Left colon (tissue), 2 donors: Measurements from ENCODE around the gene COQ5. TPM values are rescaled to one million over a fixed set of nuclear protein-coding genes. Genes with fewer than 3 reads are reported as not detected.
"Not testable (repeated sequence)": the region's sequence is repeated elsewhere in the genome, so short reads cannot be mapped to it uniquely, and the experiment has no call there.

ENCODE experiments used
- ATAC-seq: fragments of 200-7000 bp; cut with Tn5 transposase; one replicate; pipeline ENCODE4 v1.9.1; 2020; ENCODE audit warnings: mild to moderate bottlenecking, moderate library complexity
- DNase-seq, 2 donors: peaks; one replicate each; pipeline ENCODE4 v3.0.0-alpha.2; 2020
- intact Hi-C, 2 donors: fragments of 100-400 bp; cut with DNase I in 1 of 2; cut with micrococcal nuclease in 1 of 2; formaldehyde crosslinking; loops; one replicate each; pipeline versions ENCODE4 v1.11.2 to v1.14.0; 2022; cut with DNase I, micrococcal nuclease
- total RNA-seq, 2 donors: library from RNA; stranded (reverse); fragmentation: NEBNext Ultra II Directional; extraction: Animal tissue kit (Norgen Biotek cat#: 25700); gene quantifications; one replicate each; pipeline ENCODE4 v1.2.1, GENCODE V29; 2021
- donor health status: DM: no; HTN: no; CAD: no.
- donor health status: DM: yes; HTN: yes; CAD: no.

Gene COQ5
- total RNA-seq, 2 donors from 2014 or later = 31.2 to 35.1 TPM

GRCh38 chr12:120489018-120489417, 39.9 kb downstream of the COQ5 start:
- ATAC-seq (peak; percentile 94), DNase-seq (peak in 1 of 2 donors; percentile 18)
- intact Hi-C loops = no loop called here

- no peak for ATAC-seq
- intact Hi-C loops = no loop called here
Observed at GRCh38 chr12:120488057-120488640, 40.8 kb downstream of the COQ5 start.

GRCh38 chr12:120487552-120487951, 41.4 kb downstream of the COQ5 start:
- ATAC-seq, intact Hi-C loops, DNase-seq: not testable (repeated sequence)

More at GRCh38 chr12:120488057-120488640, 40.8 kb downstream of the COQ5 start:
- DNase-seq = no peak

GRCh38 chr12:120485961-120486881, 42.7 kb downstream of the COQ5 start:
- ATAC-seq (no peak), DNase-seq (no peak)
- intact Hi-C loops = no loop called here

GRCh38 chr12:120483621-120484020, 45.3 kb downstream of the COQ5 start:
- no peak for DNase-seq
- no peak for ATAC-seq
- intact Hi-C loops = no loop called here

GRCh38 chr12:120481022-120481767, 47.8 kb downstream of the COQ5 start:
- intact Hi-C loops = no loop called here
- ATAC-seq (no peak), DNase-seq (no peak)

GRCh38 chr12:120480211-120480610, 48.7 kb downstream of the COQ5 start:
- DNase-seq = no peak
- no peak for ATAC-seq
- intact Hi-C loops = no loop called here

GRCh38 chr12:120479458-120479857, 49.5 kb downstream of the COQ5 start:
- intact Hi-C loops = no loop called here
- DNase-seq = no peak
- ATAC-seq = peak; percentile 73

GRCh38 chr12:120475643-120476042, 53.3 kb downstream of the COQ5 start:
- intact Hi-C loops = no loop called here
- ATAC-seq (no peak), DNase-seq (no peak)

- intact Hi-C loops = no loop called here
- no peak for DNase-seq
Observed at GRCh38 chr12:120474616-120474960, 54.4 kb downstream of the COQ5 start.

GRCh38 chr12:120473807-120474615, 54.9 kb downstream of the COQ5 start:
- DNase-seq = no peak
- intact Hi-C loops = no loop called here

More at GRCh38 chr12:120474616-120474960, 54.4 kb downstream of the COQ5 start:
- ATAC-seq = peak; percentile 58

GRCh38 chr12:120472521-120472920, 56.4 kb downstream of the COQ5 start:
- ATAC-seq = no peak
- intact Hi-C loops = no loop called here

More at GRCh38 chr12:120473807-120474615, 54.9 kb downstream of the COQ5 start:
- ATAC-seq = no peak

GRCh38 chr12:120470150-120470784, 58.7 kb downstream of the COQ5 start:
- intact Hi-C loops = no loop called here
- ATAC-seq = peak; percentile 20
- DNase-seq = peak in 1 of 2 donors; percentile 15

More at GRCh38 chr12:120472521-120472920, 56.4 kb downstream of the COQ5 start:
- DNase-seq = no peak

- DNase-seq (peak; percentile 94 to 96), ATAC-seq (peak; percentile 91)
- intact Hi-C loops = no loop called here
Observed at GRCh38 chr12:120469450-120470149, 59.4 kb downstream of the COQ5 start, which contains the start of gene SRSF9. Gene SRSF9, minus strand, starts transcription at chr12:120469748. Its CDS starts 139 bp downstream, at chr12:120469609.

GRCh38 chr12:120468821-120469449, 60.0 kb downstream of the COQ5 start:
- DNase-seq = peak in 1 of 2 donors; percentile 61
- ATAC-seq = peak; percentile 30
- intact Hi-C loops = no loop called here

- DNase-seq (peak in 1 of 2 donors; percentile 30), ATAC-seq (peak; percentile 10)
- intact Hi-C loops = no loop called here
Observed at GRCh38 chr12:120468325-120468820, 60.6 kb downstream of the COQ5 start.

GRCh38 chr12:120467439-120467838, 61.5 kb downstream of the COQ5 start:
- intact Hi-C loops = no loop called here
- DNase-seq (no peak), ATAC-seq (no peak)
